Activated CD8-positive, alpha-beta T cell treated with anti-CD3 and anti-CD28 coated beads for 36 hours (primary cell): ENCODE measurements around the gene DLL1. TPM values are rescaled to one million over a fixed set of nuclear protein-coding genes. Genes with fewer than 3 reads are reported as not detected.
A peak's percentile ranks its signal among the peaks of the same experiment; 100 is the strongest.
"Not testable (repeated sequence)": the region's sequence is repeated elsewhere in the genome, so short reads cannot be mapped to it uniquely, and the experiment has no call there.

ENCODE experiments used
- ATAC-seq: fragments of 200-7000 bp; cut with Tn5 transposase; one replicate; pipeline ENCODE4 v1.10.0; 2021; ENCODE audit warnings: mild to moderate bottlenecking, moderate library complexity
- CTCF ChIA-PET: fragments of 350-600 bp; sonication (Branson Sonifier 250); formaldehyde crosslinking; loops from one replicate; lab custom pipeline; 2021; ENCODE audit warnings: antibody characterized with exemption; lab: Charles Lee
- POLR2A ChIA-PET: fragments of 350-600 bp; sonication (Branson Sonifier 250); formaldehyde crosslinking; loops from one replicate; lab custom pipeline; 2021; ENCODE audit warnings: antibody characterized with exemption; lab: Charles Lee
- DNase-seq: peaks from one replicate; pipeline ENCODE4 v3.0.0-alpha.2; 2020
- H3K27ac Mint-ChIP-seq: one replicate; pipeline ENCODE4 v1.8.0; 2021; ENCODE audit warnings: mild to moderate bottlenecking, mixed read lengths
- H3K27me3 Mint-ChIP-seq: one replicate; pipeline ENCODE4 v1.8.0; 2021; ENCODE audit warnings: mixed read lengths
- H3K36me3 Mint-ChIP-seq: one replicate; pipeline ENCODE4 v1.8.0; 2021; ENCODE audit warnings: low read depth, mixed read lengths
- H3K4me1 Mint-ChIP-seq: one replicate; pipeline ENCODE4 v1.8.0; 2021; ENCODE audit warnings: low read depth, mixed read lengths
- H3K4me3 Mint-ChIP-seq: one replicate; pipeline ENCODE4 v1.8.0; 2021; ENCODE audit warnings: mild to moderate bottlenecking, moderate library complexity, mixed read lengths
- H3K9me3 Mint-ChIP-seq: one replicate; pipeline ENCODE4 v1.8.0; 2021; ENCODE audit warnings: mixed read lengths
- intact Hi-C: fragments of 100-400 bp; cut with micrococcal nuclease; formaldehyde crosslinking; loops from one replicate; pipeline ENCODE4 v1.10.0; 2022
- total RNA-seq, 2 experiments: library from RNA; stranded (reverse); gene quantifications; one replicate each; pipeline ENCODE4 v1.2.3, GENCODE V29; 2021
- TF ChIP-seq, protein P1 (sequence below): fragments of 200-600 bp; IDR thresholded peaks from one replicate; pipeline ENCODE4 v1.8.0; 2022; ENCODE audit warnings: antibody characterized with exemption, mild to moderate bottlenecking

Gene DLL1, protein sequence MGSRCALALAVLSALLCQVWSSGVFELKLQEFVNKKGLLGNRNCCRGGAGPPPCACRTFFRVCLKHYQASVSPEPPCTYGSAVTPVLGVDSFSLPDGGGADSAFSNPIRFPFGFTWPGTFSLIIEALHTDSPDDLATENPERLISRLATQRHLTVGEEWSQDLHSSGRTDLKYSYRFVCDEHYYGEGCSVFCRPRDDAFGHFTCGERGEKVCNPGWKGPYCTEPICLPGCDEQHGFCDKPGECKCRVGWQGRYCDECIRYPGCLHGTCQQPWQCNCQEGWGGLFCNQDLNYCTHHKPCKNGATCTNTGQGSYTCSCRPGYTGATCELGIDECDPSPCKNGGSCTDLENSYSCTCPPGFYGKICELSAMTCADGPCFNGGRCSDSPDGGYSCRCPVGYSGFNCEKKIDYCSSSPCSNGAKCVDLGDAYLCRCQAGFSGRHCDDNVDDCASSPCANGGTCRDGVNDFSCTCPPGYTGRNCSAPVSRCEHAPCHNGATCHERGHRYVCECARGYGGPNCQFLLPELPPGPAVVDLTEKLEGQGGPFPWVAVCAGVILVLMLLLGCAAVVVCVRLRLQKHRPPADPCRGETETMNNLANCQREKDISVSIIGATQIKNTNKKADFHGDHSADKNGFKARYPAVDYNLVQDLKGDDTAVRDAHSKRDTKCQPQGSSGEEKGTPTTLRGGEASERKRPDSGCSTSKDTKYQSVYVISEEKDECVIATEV
- 1 to 10 TPM; 1.9 to 2.4 TPM for total RNA-seq

DNA sequence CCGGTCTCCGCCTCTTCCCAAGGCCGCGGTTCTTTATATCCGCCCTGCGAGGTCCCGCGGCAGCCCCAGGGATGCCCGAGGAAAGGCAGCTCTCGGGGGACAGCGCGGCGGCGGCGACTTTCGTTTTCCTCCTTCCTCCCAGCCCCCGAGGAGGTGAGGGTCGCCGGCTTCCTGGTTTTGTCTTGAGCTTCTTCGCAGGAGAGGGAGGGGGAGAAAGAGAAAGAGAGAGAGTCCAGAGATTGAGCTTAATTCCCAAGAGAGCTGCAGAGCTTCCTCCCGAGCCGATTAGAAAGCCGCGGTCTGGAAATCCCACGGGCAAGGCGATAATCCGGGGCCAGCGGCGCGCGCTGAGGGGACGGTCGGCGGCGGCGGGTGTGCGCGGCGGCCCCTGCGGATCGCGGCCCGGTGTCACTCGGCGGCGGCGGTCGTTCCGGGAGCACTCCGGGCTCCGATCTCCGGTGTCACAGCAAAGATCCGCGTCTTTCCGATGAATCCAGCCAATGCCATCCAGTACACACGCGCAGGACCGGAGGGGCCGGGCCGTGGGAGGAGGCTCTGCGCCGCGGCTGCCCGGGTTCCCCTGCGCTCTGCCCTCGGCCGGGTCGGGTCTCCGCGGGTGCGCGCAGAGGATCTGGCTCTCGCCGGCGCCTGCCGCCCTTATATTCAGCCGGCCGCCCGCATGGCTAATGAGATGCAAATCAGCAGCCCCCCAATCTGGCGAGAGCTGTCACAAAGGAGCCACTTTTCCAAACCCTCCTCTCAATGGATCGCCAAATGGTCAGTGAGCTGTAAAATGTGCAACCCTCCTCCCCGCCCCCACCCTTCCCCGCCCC, at the start of gene DLL1:
Gene DLL1 (minus strand): TSS at position 783 of the 833 bp plus-strand sequence. CDS start 939 bp downstream, outside the sequence.
- TF ChIP-seq, protein P1, sequence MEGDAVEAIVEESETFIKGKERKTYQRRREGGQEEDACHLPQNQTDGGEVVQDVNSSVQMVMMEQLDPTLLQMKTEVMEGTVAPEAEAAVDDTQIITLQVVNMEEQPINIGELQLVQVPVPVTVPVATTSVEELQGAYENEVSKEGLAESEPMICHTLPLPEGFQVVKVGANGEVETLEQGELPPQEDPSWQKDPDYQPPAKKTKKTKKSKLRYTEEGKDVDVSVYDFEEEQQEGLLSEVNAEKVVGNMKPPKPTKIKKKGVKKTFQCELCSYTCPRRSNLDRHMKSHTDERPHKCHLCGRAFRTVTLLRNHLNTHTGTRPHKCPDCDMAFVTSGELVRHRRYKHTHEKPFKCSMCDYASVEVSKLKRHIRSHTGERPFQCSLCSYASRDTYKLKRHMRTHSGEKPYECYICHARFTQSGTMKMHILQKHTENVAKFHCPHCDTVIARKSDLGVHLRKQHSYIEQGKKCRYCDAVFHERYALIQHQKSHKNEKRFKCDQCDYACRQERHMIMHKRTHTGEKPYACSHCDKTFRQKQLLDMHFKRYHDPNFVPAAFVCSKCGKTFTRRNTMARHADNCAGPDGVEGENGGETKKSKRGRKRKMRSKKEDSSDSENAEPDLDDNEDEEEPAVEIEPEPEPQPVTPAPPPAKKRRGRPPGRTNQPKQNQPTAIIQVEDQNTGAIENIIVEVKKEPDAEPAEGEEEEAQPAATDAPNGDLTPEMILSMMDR = no peak
- Mint-ChIP-seq H3K9me3 (no peaks in the 10 kb centered on the region), H3K36me3 (peaks cover 2% of the 10 kb centered on the region), H3K27ac (peak within 1 kb of the TSS; percentile 32), H3K4me1 (peaks cover 40% of the 10 kb centered on the region), H3K27me3 (peaks cover 40% of the 10 kb centered on the region), H3K4me3 (peak within 1 kb of the TSS; percentile 74)
- DNase-seq (peak; percentile 55), ATAC-seq (peak; percentile 10)
- ChIA-PET CTCF (interaction anchor here (1.2 to 3.2 kb wide), 2 partner anchors 459 to 501 kb away, joined by 3 to 17 read pairs; no protein-coding TSS in a partner anchor), POLR2A (interaction anchor here (0.8 to 2.0 kb wide), 4 partner anchors 8 to 540 kb away, joined by 3 to 5 read pairs (median 4); no protein-coding TSS in a partner anchor)
- intact Hi-C loops = loop anchor here (5.0 kb wide), 2 partner anchors 298 to 338 kb away; no protein-coding TSS in a partner anchor

- H3K27ac Mint-ChIP-seq, H3K27me3 Mint-ChIP-seq, ATAC-seq, intact Hi-C loops, H3K4me3 Mint-ChIP-seq, POLR2A ChIA-PET, H3K9me3 Mint-ChIP-seq, CTCF ChIA-PET, DNase-seq: not testable (repeated sequence)
- Mint-ChIP-seq H3K36me3 (peaks cover 58% of the 10 kb centered on the region), H3K4me1 (peaks cover 40% of the 10 kb centered on the region)
Observed at GRCh38 chr6:170335199-170335598, 44.3 kb upstream of the DLL1 start.

- TF ChIP-seq, protein P1 = no peak
- Mint-ChIP-seq H3K27ac (no peak overlapping the region), H3K4me3 (no peak overlapping the region), H3K36me3 (peaks cover 41% of the 10 kb centered on the region), H3K4me1 (peaks cover 11% of the 10 kb centered on the region), H3K9me3 (no peaks in the 10 kb centered on the region), H3K27me3 (no peaks in the 10 kb centered on the region)
- CTCF ChIA-PET = no interaction called here
- ATAC-seq (no peak), DNase-seq (no peak)
- intact Hi-C loops = no loop called here
- POLR2A ChIA-PET = interaction anchor here (0.7 kb wide), 1 partner anchor 11 kb away, joined by 3 read pairs; no protein-coding TSS in a partner anchor
Observed at GRCh38 chr6:170329321-170329720, 38.4 kb upstream of the DLL1 start.

DNA sequence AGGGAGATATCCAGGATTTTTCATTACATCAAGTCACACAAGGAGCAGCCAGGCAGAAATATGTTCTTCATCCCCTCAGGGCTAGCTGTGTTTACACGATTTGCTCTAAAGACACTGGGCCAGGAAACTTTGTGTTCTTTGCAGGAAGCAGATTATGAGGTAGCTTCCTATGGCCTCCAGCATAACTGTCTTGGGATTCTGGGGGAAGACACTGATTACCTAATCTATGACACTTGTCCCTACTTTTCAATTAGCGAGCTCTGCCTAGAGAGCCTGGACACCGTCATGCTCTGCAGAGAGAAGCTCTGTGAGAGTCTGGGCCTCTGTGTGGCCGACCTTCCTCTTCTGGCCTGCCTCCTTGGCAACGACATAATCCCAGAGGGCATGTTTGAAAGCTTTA, 26.8 kb upstream of the DLL1 start:
- Mint-ChIP-seq H3K27me3 (no peaks in the 10 kb centered on the region), H3K4me3 (no peak overlapping the region), H3K36me3 (peaks cover 35% of the 10 kb centered on the region), H3K27ac (no peak overlapping the region), H3K9me3 (no peaks in the 10 kb centered on the region), H3K4me1 (peaks cover 41% of the 10 kb centered on the region)
- no peak for ATAC-seq
- TF ChIP-seq, protein P1 = no peak
- ChIA-PET POLR2A (interaction anchor here (0.7 to 1.1 kb wide), 2 partner anchors 10 to 232 kb away, joined by 3 read pairs; partner anchors contain the start of gene FAM120B), CTCF (interaction anchor here (1.1 to 1.3 kb wide), 2 partner anchors 10 to 199 kb away, joined by 3 read pairs; no protein-coding TSS in a partner anchor)
- intact Hi-C loops = no loop called here
- DNase-seq = no peak
